Esophagus muscularis mucosa (tissue), 3 donors: ENCODE results near the gene DGCR2.

Experiments
- CTCF ChIP-seq, 3 experiments: fragments of 200-600 bp in 2 of 3; fragments of 450-650 bp in 1 of 3; sonication (generic) in 2 of 3; IDR thresholded peaks; one replicate each; pipeline ENCODE4 v1.5.1; 2017 to 2019; ENCODE audit warnings: antibody characterized with exemption in 3 of 3, mild to moderate bottlenecking in 2 of 3, moderate library complexity in 1 of 3
- POLR2A ChIP-seq: fragments of 450-650 bp; IDR thresholded peaks from one replicate; pipeline ENCODE4 v1.6.1; 2017; ENCODE audit warnings: antibody characterized with exemption, moderate library complexity, mild to moderate bottlenecking, low read depth
- POLR2AphosphoS5 ChIP-seq, 2 donors: sonication (generic); formaldehyde crosslinking; IDR thresholded peaks; one replicate each; pipeline ENCODE4 v1.6.1; 2017; ENCODE audit warnings: antibody characterized with exemption in 2 of 2

GRCh38 chr22:19069451-19069850, 52.8 kb downstream of the DGCR2 start:
- TF ChIP-seq POLR2AphosphoS5 (IDR thresholded peaks at IDR 0.05) (no peak), POLR2A (no peak), CTCF (IDR thresholded peaks at IDR 0.05) (no peak)
